ENCODE results near the gene TRAM2.

Gene TRAM2

GRCh38 chr6:52576392-52577021 is 353 bp downstream of the TRAM2 start:
- H3K27me3 ChIP-seq (ENCODE audit: low read depth, low read length), result no peaks in the 10 kb centered on the region
- H3K4me3 ChIP-seq (ENCODE audit: low read depth in 1 of 2, low read length in 2 of 2), result peak overlapping the region; percentile 82 to 91
- H3K4me1 ChIP-seq (ENCODE audit: control insufficient read depth in 1 of 2, insufficient read depth in 2 of 2, low read length in 2 of 2), result peaks cover 26 to 39% of the 10 kb centered on the region in 2 donors
- H3K36me3 ChIP-seq (ENCODE audit: control insufficient read depth in 1 of 2, insufficient read depth in 2 of 2, low read length in 2 of 2), result peaks cover 0 to 6% of the 10 kb centered on the region in 2 donors
- H3K27ac ChIP-seq (ENCODE audit: low read length), result peak overlapping the region; percentile 86
- no peaks in the 10 kb centered on the region for H3K9me3 ChIP-seq (ENCODE audit: control insufficient read depth in 1 of 2, low read length in 2 of 2)

- H3K27ac ChIP-seq (ENCODE audit: low read length), result peak overlapping the region; percentile 86
- peaks cover 0 to 5% of the 10 kb centered on the region in 2 donors for H3K36me3 ChIP-seq (ENCODE audit: control insufficient read depth in 1 of 2, insufficient read depth in 2 of 2, low read length in 2 of 2)
- no peaks in the 10 kb centered on the region for H3K9me3 ChIP-seq (ENCODE audit: control insufficient read depth in 1 of 2, low read length in 2 of 2)
- H3K4me3 ChIP-seq (ENCODE audit: low read depth in 1 of 2, low read length in 2 of 2), result peak overlapping the region; percentile 82 to 91
- no peaks in the 10 kb centered on the region for H3K27me3 ChIP-seq (ENCODE audit: low read depth, low read length)
- H3K4me1 ChIP-seq (ENCODE audit: control insufficient read depth in 1 of 2, insufficient read depth in 2 of 2, low read length in 2 of 2), result peaks cover 26 to 44% of the 10 kb centered on the region in 2 donors
Observed at GRCh38 chr6:52576054-52576391, 837 bp downstream of the TRAM2 start.

GRCh38 chr6:52575502-52575892 is 1.4 kb downstream of the TRAM2 start:
- Histone ChIP-seq H3K36me3 (ENCODE audit: control insufficient read depth in 1 of 2, insufficient read depth in 2 of 2, low read length in 2 of 2) (peaks cover 0 to 5% of the 10 kb centered on the region in 2 donors), H3K4me1 (ENCODE audit: control insufficient read depth in 1 of 2, insufficient read depth in 2 of 2, low read length in 2 of 2) (peaks cover 26 to 49% of the 10 kb centered on the region in 2 donors), H3K9me3 (ENCODE audit: control insufficient read depth in 1 of 2, low read length in 2 of 2) (no peaks in the 10 kb centered on the region), H3K27ac (ENCODE audit: low read length) (peak overlapping the region; percentile 86), H3K27me3 (ENCODE audit: low read depth, low read length) (no peaks in the 10 kb centered on the region), H3K4me3 (ENCODE audit: low read depth in 1 of 2, low read length in 2 of 2) (peak overlapping the region; percentile 82 to 91)

GRCh38 chr6:52574709-52575501 is 2.0 kb downstream of the TRAM2 start:
- Histone ChIP-seq H3K36me3 (ENCODE audit: control insufficient read depth in 1 of 2, insufficient read depth in 2 of 2, low read length in 2 of 2) (peaks cover 0 to 5% of the 10 kb centered on the region in 2 donors), H3K4me3 (ENCODE audit: low read depth in 1 of 2, low read length in 2 of 2) (peak overlapping the region; percentile 82 to 91), H3K27ac (ENCODE audit: low read length) (peak overlapping the region; percentile 86), H3K4me1 (ENCODE audit: control insufficient read depth in 1 of 2, insufficient read depth in 2 of 2, low read length in 2 of 2) (peaks cover 26 to 55% of the 10 kb centered on the region in 2 donors), H3K27me3 (ENCODE audit: low read depth, low read length) (no peaks in the 10 kb centered on the region), H3K9me3 (ENCODE audit: control insufficient read depth in 1 of 2, low read length in 2 of 2) (no peaks in the 10 kb centered on the region)

DNA sequence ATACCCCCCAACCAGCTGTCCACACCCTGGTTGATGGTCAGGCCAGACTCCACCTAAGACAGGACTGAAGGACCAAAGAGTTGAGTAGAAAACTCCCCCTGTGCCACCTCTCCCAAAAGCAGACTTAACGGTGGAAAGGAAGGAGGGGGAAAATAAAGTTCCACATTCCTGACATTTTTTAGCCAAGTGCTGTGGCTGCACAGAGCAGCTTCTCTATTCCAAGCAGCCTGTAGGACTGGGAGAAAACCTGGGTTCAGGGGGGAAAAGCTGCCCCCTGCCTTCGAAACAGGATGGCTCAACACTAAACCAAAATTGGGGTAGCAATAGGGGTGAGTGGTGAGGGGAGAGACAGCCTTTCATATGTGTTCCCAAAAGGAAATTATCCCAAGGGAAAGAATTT is 3.6 kb downstream of the TRAM2 start:
- Histone ChIP-seq H3K36me3 (ENCODE audit: control insufficient read depth in 1 of 2, insufficient read depth in 2 of 2, low read length in 2 of 2) (peaks cover 0 to 5% of the 10 kb centered on the region in 2 donors), H3K4me1 (ENCODE audit: control insufficient read depth in 1 of 2, insufficient read depth in 2 of 2, low read length in 2 of 2) (peaks cover 26 to 62% of the 10 kb centered on the region in 2 donors), H3K9me3 (ENCODE audit: control insufficient read depth in 1 of 2, low read length in 2 of 2) (no peaks in the 10 kb centered on the region), H3K27ac (ENCODE audit: low read length) (peak overlapping the region; percentile 70), H3K4me3 (ENCODE audit: low read depth in 1 of 2, low read length in 2 of 2) (peak overlapping the region in 1 of 2 donors; percentile 82), H3K27me3 (ENCODE audit: low read depth, low read length) (no peaks in the 10 kb centered on the region)

DNA sequence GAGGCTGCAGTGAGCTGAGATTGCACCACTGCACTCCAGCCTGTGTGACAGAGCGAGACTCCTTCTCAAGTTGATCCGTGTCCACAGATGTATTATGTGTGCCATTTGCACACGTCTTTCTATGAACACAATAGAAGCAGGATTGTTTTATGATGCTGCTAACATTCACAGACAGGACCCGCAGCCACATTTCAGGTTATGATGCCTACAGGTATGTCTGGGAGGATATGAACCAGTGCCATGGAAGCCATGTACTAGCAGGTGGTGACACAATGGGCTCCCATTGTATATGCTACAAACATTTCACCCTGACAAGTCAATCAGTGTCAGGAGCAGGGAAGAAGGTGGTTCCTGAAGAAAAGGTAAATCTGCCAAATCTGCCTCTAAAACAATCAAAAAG is 4.3 kb downstream of the TRAM2 start:
- peaks cover 0 to 5% of the 10 kb centered on the region in 2 donors for H3K36me3 ChIP-seq (ENCODE audit: control insufficient read depth in 1 of 2, insufficient read depth in 2 of 2, low read length in 2 of 2)
- peaks cover 26 to 70% of the 10 kb centered on the region in 2 donors for H3K4me1 ChIP-seq (ENCODE audit: control insufficient read depth in 1 of 2, insufficient read depth in 2 of 2, low read length in 2 of 2)
- H3K27ac ChIP-seq (ENCODE audit: low read length), result peak overlapping the region; percentile 70
- H3K27me3 ChIP-seq (ENCODE audit: low read depth, low read length), result no peaks in the 10 kb centered on the region
- no peaks in the 10 kb centered on the region for H3K9me3 ChIP-seq (ENCODE audit: control insufficient read depth in 1 of 2, low read length in 2 of 2)
- peak overlapping the region in 1 of 2 donors; percentile 82 for H3K4me3 ChIP-seq (ENCODE audit: low read depth in 1 of 2, low read length in 2 of 2)

- no peak overlapping the region for H3K27ac ChIP-seq (ENCODE audit: low read length)
- peaks cover 26 to 70% of the 10 kb centered on the region in 2 donors for H3K4me1 ChIP-seq (ENCODE audit: control insufficient read depth in 1 of 2, insufficient read depth in 2 of 2, low read length in 2 of 2)
Observed at GRCh38 chr6:52571099-52571755, 5.6 kb downstream of the TRAM2 start.

GRCh38 chr6:52570291-52570700 is 6.6 kb downstream of the TRAM2 start:
- Histone ChIP-seq H3K9me3 (ENCODE audit: control insufficient read depth in 1 of 2, low read length in 2 of 2) (no peaks in the 10 kb centered on the region), H3K36me3 (ENCODE audit: control insufficient read depth in 1 of 2, insufficient read depth in 2 of 2, low read length in 2 of 2) (no peaks in the 10 kb centered on the region), H3K27me3 (ENCODE audit: low read depth, low read length) (no peaks in the 10 kb centered on the region), H3K27ac (ENCODE audit: low read length) (no peak overlapping the region), H3K4me1 (ENCODE audit: control insufficient read depth in 1 of 2, insufficient read depth in 2 of 2, low read length in 2 of 2) (peaks cover 21 to 64% of the 10 kb centered on the region in 2 donors), H3K4me3 (ENCODE audit: low read depth in 1 of 2, low read length in 2 of 2) (no peak overlapping the region)

More at GRCh38 chr6:52571099-52571755, 5.6 kb downstream of the TRAM2 start:
- Histone ChIP-seq H3K4me3 (ENCODE audit: low read depth in 1 of 2, low read length in 2 of 2) (no peak overlapping the region), H3K27me3 (ENCODE audit: low read depth, low read length) (no peaks in the 10 kb centered on the region), H3K36me3 (ENCODE audit: control insufficient read depth in 1 of 2, insufficient read depth in 2 of 2, low read length in 2 of 2) (peaks cover 0 to 5% of the 10 kb centered on the region in 2 donors), H3K9me3 (ENCODE audit: control insufficient read depth in 1 of 2, low read length in 2 of 2) (no peaks in the 10 kb centered on the region)

- Histone ChIP-seq H3K27ac (ENCODE audit: low read length) (no peak overlapping the region), H3K4me3 (ENCODE audit: low read depth in 1 of 2, low read length in 2 of 2) (no peak overlapping the region), H3K4me1 (ENCODE audit: control insufficient read depth in 1 of 2, insufficient read depth in 2 of 2, low read length in 2 of 2) (peaks cover 6 to 52% of the 10 kb centered on the region in 2 donors), H3K27me3 (ENCODE audit: low read depth, low read length) (no peaks in the 10 kb centered on the region), H3K9me3 (ENCODE audit: control insufficient read depth in 1 of 2, low read length in 2 of 2) (no peaks in the 10 kb centered on the region), H3K36me3 (ENCODE audit: control insufficient read depth in 1 of 2, insufficient read depth in 2 of 2, low read length in 2 of 2) (no peaks in the 10 kb centered on the region)
Observed at GRCh38 chr6:52568320-52568719, 8.5 kb downstream of the TRAM2 start.

DNA sequence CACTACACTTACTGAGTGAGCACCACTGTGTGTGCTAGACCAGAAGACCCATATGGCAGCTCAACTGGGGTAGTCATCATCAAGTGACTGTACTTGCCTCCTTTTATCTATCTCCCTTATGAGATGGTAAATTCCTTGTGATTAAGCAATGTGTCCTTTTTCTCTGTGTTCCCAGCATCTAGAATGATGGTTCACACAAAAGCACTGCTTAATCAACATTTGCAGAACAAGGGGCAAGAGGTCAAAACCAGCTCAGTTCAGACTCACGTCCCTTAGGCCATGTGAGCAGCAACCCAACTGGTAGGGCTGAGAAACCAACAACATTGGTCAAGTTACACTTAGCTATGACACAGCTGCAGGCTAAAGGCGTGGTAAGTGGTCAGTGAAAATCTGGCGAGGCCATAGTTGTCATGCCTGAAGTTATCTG is 10.0 kb downstream of the TRAM2 start:
- Histone ChIP-seq H3K27me3 (ENCODE audit: low read depth, low read length) (no peaks in the 10 kb centered on the region), H3K36me3 (ENCODE audit: control insufficient read depth in 1 of 2, insufficient read depth in 2 of 2, low read length in 2 of 2) (no peaks in the 10 kb centered on the region), H3K9me3 (ENCODE audit: control insufficient read depth in 1 of 2, low read length in 2 of 2) (no peaks in the 10 kb centered on the region), H3K4me1 (ENCODE audit: control insufficient read depth in 1 of 2, insufficient read depth in 2 of 2, low read length in 2 of 2) (peaks cover 3 to 50% of the 10 kb centered on the region in 2 donors), H3K4me3 (ENCODE audit: low read depth in 1 of 2, low read length in 2 of 2) (no peak overlapping the region), H3K27ac (ENCODE audit: low read length) (peak overlapping the region; percentile 21)

GRCh38 chr6:52566201-52566600 is 10.7 kb downstream of the TRAM2 start:
- Histone ChIP-seq H3K9me3 (ENCODE audit: control insufficient read depth in 1 of 2, low read length in 2 of 2) (no peaks in the 10 kb centered on the region), H3K4me1 (ENCODE audit: control insufficient read depth in 1 of 2, insufficient read depth in 2 of 2, low read length in 2 of 2) (peaks cover 3 to 46% of the 10 kb centered on the region in 2 donors), H3K27me3 (ENCODE audit: low read depth, low read length) (no peaks in the 10 kb centered on the region), H3K4me3 (ENCODE audit: low read depth in 1 of 2, low read length in 2 of 2) (no peak overlapping the region), H3K36me3 (ENCODE audit: control insufficient read depth in 1 of 2, insufficient read depth in 2 of 2, low read length in 2 of 2) (no peaks in the 10 kb centered on the region), H3K27ac (ENCODE audit: low read length) (peak overlapping the region; percentile 21)
